ENCODE measurements around the gene SLIT1. TPM values are rescaled to one million over a fixed set of nuclear protein-coding genes. Genes with fewer than 3 reads are reported as not detected.

Gene SLIT1
- total RNA-seq, 1 donor = under 0.01 TPM

GRCh38 chr10:97032624-97033023 is 153.1 kb downstream of the SLIT1 start:
- DNase-seq (ENCODE audit: low read depth in 2 of 3, low spot score in 2 of 3) = no peak

- no peak for DNase-seq (ENCODE audit: low read depth in 2 of 3, low spot score in 2 of 3)
These were observed 154.3 kb downstream of the SLIT1 start for GRCh38 chr10:97031459-97031858.

GRCh38 chr10:97030894-97031293 is 154.9 kb downstream of the SLIT1 start:
- DNase-seq (ENCODE audit: low read depth in 2 of 3, low spot score in 2 of 3) = no peak

GRCh38 chr10:97029271-97029670 is 156.5 kb downstream of the SLIT1 start:
- DNase-seq (ENCODE audit: low read depth in 2 of 3, low spot score in 2 of 3) = no peak

DNA sequence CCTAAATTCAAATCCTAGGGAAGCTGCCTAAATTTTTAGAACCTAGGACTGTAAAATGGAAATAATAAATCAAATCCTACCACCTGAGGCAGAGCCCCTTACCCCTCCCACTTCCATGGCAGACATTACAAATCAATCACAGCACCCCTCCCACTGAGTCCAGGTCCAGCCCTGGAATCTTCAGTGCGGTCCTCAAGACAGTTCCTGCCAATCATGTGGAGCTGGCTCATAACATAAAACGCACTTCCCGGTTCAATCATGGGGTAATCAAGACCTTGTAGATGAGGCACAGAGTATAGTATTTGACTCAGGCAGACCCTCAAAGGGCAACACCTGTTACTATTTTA is 157.0 kb downstream of the SLIT1 start:
- DNase-seq (ENCODE audit: low read depth in 2 of 3, low spot score in 2 of 3) = no peak

- no peak for DNase-seq (ENCODE audit: low read depth in 2 of 3, low spot score in 2 of 3)
These were observed 157.5 kb downstream of the SLIT1 start for GRCh38 chr10:97028126-97028831.

- DNase-seq (ENCODE audit: low read depth in 2 of 3, low spot score in 2 of 3) = peak; percentile 17 to 80 (median 65)
These were observed 160.0 kb downstream of the SLIT1 start for GRCh38 chr10:97025613-97026242.

DNA sequence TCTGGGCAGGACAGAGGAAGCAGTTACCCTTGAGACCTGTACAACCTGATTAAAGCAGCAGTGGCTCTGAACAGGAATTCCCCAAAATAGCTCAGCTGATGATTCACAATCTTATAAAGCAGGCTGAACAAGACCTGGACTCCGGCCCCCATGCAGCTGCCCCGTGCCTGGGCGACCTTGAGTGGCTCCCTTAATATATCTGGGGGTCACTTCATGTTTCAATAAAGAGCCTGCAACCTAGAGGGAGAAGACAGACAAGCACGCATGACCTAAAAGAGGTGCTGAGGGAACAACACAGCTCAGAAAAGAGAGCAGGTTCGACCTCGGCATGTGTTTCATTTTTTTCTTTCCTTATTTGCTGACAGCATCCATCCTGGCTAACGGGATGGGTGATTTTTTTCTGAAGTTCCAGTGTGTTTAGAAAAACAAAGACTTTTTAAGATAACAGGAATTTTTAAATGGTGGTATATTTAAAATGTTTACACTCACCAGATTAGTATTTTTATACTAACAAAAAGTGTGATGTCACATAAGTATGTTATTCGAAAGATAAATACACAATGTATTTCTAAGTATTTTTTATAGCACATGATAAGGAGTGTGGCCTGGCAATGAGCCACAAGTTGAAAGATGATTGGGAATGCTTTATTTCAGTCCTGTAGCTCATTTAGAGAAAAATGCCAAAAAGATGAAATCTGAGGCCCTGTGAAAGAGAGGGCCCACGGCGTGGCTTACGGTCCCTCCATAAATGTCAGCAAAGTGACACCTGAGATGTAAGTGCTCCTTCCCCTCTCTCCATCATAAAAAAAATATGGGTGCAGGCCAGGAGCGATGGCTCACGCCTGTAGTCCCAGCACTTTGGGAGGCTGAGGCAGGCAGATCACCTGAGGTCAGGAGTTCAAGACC is 161.3 kb downstream of the SLIT1 start:
- DNase-seq (ENCODE audit: low read depth in 2 of 3, low spot score in 2 of 3) = peak in 2 of 3 donors; percentile 43 to 59

GRCh38 chr10:97023401-97024167 is 162.2 kb downstream of the SLIT1 start:
- DNase-seq (ENCODE audit: low read depth in 2 of 3, low spot score in 2 of 3) = no peak

DNA sequence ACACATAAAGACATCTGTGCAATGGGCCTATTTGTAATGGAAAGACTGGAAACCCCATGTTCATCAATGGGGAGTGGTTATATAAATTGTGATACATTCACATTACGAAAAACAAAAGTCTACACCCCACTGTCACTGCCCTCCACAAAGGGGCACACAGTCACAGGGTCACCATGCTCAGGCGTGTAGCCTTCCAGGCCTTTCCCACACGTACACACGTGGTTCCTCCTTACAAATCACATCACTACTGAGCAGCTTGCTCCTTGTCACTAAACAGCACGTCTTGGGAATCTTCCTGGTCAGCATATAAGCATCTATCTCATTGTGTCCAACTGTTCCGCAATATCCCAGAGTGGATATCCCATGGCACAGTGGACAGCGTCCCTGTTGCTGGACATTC is 163.1 kb downstream of the SLIT1 start:
- no peak for DNase-seq (ENCODE audit: low read depth in 2 of 3, low spot score in 2 of 3)

GRCh38 chr10:97020452-97021400 is 165.0 kb downstream of the SLIT1 start:
- DNase-seq (ENCODE audit: low read depth in 2 of 3, low spot score in 2 of 3) = no peak

- no peak for DNase-seq (ENCODE audit: low read depth in 2 of 3, low spot score in 2 of 3)
These were observed 166.4 kb downstream of the SLIT1 start for GRCh38 chr10:97019213-97019844.

DNA sequence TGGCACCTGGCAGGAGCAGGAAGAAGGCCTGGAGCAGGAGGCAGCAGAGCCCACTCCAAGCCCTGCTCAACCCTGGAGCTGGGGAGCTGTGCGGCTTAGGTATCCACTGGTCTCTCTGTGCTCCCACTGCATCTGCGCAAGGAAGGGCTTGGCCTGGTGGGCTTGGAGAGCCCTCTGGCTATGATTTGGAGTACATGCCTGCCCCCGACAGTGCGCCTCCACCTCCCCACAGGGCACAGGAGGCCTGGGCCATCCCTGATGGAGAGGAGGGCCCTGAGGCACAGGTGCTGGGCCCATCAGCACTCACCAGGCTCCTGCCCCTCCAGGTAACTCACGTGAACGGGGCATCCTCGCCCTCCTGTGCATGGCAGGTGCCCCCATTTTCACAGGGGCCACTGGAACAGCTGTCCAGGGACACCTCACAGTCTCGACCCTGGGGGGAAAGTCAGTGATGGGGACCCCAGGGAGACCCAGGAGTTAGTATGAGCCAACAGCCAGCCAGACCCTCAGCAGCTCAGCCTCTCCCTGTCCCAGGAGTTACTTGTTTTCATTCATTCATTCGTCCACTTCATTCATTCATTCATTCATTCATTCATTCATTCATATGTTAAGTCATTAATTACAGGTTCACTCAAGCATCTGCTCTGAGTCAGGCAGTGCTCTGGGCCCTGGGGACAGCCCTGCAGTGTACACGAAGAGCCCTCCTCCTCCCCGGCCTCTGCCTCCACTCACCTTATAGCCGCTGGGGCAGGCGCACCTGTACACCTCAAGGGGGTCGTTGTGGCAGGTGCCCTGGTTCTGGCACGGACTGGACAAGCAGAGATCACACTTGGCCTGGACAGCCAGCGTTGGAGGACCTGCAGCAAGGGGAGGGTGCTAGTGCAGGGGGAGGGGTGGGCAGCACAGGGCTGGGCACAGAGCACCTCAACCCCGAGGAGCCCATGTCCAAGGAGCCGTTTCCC is 167.2 kb downstream of the SLIT1 start:
- no peak for DNase-seq (ENCODE audit: low read depth in 2 of 3, low spot score in 2 of 3)

GRCh38 chr10:97017474-97017903 is 168.3 kb downstream of the SLIT1 start:
- DNase-seq (ENCODE audit: low read depth in 2 of 3, low spot score in 2 of 3) = no peak

DNA sequence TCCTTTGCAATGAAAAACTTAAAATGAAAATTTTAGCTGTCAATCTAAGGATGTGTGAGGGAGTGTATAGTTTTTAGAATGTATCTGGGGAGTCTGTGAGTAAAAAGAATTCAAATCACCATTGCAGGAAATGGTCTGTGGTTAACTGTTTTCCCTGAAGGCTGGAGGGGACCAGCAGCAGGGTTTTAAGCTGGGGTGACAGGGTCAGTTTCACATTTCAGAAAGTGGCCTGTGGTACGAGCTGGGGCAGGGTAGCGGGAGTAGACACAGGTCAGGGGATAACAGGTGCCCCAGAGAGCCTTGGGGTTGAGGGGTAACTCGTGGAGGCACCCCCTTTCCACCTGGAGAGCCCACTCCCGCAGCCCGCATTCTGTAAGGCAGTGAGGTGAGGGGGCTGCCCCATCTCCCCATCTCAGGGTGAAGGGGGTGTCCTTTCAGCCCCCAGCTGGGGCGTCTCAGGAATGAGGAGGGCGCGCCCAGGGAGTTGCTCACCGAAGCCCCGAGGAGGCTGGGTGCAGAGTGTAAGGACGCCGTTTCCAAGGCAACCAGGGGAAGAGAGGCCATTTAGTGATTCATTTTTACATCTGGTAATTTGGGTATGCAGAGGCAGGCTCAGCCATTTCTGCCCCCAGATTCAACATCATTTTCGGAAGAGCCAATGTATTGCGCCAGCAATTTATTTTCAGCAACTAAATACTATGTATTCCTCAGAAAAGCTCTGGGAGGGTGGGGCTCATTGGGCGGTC is 168.9 kb downstream of the SLIT1 start:
- DNase-seq (ENCODE audit: low read depth in 2 of 3, low spot score in 2 of 3) = peak in 2 of 3 donors; percentile 18 to 46

GRCh38 chr10:97015240-97015639 is 170.5 kb downstream of the SLIT1 start:
- DNase-seq (ENCODE audit: low read depth in 2 of 3, low spot score in 2 of 3) = no peak

- DNase-seq (ENCODE audit: low read depth in 2 of 3, low spot score in 2 of 3) = no peak
These were observed 171.8 kb downstream of the SLIT1 start for GRCh38 chr10:97013983-97014382.
